NCI-H226 (cell line): ENCODE results near the gene DHRS7B.

ENCODE experiments used
- DNase-seq: peaks from one replicate; pipeline ENCODE4 v3.0.0-alpha.2; 2015

Gene DHRS7B

DNA sequence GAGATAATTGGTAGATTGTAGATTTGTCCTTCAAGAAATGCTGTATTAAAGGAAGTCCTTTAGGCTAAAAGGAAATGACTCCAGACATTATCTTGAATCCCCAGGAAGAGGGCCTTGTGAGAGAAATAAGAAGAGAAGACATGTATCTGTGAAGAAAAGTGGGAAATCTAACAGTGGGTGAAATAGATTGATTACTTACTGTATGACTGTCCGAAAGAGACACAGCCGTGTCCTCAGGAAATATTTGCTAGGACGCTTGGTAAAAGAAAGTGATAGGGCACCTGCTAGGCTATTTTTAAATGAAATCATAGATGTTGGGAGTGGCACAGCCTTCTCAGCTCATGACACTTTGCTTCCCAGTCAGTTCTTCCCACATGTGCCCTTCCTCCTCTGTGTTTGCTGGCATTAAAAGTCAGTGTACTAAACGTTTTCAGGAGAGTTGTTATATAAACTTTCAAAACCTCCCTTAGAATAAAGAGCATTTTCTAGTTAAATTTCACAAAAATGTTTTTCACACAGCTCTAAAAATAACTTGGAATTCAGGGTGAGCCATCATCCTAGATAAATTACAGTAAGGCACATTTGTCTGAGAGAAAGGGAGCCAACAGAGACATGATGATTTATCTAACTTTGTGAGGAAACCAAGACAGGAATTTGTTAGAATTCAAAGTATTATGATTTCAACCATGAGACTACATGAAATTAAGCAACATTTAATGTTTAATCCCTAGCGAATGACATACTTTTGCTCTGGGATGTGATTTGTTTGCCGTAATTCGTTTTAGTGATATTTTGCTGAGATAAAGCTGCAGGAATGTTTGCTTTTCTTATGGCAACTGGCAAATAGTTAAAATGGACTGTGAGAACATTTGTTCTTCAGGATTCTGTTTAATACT is 35.0 kb downstream of the DHRS7B start:
- no peak for DNase-seq

DNA sequence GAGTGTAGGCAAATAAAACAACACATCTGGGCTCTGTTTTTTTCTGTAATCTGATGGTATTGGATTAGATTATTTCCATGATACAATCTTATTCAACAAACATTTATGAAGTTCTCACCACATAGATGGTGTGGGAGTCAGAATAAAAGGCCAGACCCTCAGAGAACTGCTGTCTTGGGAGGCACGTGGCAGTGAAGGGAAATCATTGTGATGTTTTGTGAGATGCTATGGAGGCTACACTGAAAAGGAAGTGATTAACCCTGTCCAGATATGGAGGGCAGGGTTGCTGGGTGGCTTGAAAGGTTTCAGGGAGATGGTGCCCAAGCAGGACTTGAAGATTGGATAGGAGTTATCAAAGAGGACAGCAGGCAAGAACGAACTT is 35.6 kb downstream of the DHRS7B start:
- DNase-seq: no peak

DNA sequence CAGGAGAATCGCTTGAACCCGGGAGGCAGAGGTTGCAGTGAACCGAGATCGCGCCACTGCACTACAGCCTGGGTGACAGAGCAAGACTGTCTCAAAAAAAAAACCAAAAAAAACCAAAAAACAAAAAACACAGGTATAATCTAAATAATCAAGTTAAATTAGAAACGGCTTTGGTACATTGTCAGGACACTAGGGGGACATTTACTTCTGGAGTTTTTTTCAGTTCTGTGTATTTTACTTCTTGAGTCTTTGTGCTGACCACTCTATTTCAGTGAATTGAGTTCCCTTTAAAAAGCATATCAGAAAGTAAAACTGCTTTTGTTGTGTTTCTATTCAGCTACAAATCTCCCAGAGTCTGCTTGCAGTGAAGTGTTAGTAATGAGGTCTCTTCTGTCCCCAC is 36.3 kb downstream of the DHRS7B start:
- no peak for DNase-seq

DNA sequence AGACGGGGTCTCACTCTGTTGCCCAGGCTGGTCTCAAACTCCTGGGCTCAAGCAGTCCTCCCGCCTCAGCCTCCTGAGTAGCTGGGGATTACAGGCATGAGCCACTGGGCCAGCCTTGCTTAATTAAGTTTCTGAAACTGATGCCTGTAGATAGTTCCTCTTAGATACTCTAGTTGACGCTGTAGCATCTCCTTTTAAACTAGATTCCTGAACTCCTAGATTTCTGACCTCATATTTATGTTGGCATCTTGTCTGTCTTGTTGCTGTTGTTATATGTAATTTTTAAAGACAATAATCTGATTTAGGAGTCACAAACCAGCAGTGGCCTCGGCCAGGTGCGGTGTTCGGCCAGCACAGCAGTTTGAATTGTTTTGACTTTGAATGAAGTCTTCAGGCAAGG is 37.5 kb downstream of the DHRS7B start:
- DNase-seq: no peak

DNA sequence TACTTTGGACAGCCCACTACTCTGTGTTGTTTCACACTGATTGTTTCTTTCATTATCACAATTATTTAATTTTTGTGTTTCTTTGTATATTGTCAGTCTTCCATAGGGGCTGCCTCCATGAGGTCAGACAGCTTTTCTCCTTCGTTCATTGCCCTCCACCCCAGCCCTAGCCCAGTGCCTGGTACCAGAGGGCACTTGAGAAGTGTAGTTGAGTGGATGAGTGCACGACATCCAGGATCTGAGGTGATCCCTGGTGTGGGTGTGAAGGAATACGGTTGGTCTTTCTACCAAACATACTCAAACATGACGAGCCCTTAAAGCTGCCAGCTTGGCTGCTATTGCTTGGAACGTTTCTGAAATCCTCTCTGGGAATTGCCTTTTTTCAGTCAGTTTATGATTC is 37.9 kb downstream of the DHRS7B start:
- no peak for DNase-seq

DNA sequence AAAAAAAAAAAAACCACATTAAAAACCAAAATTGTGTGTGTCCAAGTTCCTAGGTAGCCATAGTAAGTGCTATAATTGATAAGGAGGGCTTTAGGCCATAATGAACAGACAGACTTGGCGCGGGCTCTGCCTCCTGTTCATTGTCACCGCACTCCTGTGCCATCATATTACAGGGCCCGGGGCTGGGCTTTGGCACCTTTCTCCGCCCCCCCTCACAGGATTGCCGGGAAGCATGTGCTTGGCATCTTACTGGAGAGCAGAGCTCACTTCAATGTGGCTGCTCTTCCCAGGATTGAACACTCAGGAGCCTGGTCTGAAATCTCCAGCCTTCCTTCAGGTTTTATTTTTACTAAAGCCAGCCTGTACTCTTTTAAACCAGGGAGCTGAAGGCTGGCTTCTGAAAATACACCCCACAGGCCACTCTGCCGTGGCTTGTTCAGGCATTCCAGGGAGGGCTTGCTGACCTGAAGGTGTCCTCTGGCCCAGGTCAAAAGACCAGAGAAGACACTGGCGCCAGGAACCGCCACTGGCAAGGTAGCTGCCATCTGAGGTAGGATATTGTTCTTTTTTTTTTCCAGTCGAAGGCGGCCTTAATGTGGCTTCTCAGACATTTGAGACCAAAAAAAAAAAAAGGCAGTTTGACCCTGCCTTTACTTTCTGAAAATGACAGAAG is 39.3 kb downstream of the DHRS7B start:
- no peak for DNase-seq

DNA sequence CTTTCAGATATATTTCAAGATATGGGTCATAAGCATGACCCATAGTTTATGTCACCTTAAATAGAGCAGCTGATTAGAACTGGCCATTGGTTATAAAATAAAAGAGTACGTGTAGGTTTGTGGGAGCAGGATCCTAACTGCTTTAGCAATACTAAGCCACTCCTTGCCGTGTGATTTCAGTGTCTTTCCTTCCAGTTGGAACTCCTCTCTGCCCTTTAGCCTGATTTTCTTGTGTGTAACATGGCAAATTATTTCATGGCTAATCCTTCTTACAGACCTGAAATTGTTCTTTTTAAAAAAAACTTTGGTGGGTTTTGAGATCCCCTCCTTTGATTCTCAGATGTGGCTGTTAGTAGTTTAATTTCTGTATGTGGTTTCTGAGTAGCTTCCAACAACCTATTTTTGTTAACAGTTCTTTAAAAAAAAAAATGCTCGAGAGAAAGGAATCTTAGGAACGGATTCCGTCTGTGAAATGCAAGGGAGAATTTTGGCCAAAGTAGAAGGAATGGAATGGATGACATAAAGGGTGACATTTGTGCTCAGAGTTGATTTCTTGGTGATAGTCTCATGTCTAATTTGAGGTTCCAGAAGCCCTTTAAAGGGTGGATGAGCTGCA is 39.9 kb downstream of the DHRS7B start:
- DNase-seq: no peak

DNA sequence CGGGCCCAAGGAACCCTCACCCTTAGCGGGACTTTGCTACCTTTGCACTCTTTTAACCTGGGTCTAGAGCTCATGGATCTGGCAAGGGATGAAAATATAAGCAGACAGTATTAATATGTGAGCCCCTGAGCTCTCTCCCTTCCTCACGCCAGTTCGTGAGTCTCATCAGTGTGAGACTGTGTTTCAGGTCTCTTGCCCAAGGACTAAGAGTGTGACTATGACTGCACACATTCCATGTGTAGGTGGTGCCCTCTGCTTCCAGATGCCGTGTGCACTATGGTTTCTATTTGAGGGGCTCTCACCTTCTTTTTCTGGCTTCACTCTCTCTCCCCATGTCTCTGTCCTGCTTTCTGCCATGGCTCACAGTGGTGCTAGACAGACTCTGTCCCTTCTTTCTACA is 40.5 kb downstream of the DHRS7B start:
- no peak for DNase-seq

DNA sequence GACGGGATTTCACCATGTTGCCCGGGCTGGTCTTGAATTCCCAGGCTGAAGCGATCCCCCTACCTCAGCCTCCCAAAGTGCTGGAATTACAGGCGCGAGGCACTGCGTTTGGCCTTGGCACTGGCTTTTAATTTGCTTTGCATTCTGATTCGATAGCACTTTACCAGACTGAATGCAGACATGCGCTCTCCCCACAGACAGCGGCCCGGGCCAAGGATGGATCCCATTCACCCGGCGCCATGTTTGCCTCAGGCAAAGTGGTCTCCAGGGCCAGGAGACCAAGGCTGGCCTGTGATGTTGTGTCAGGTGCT is 41.7 kb downstream of the DHRS7B start:
- no peak for DNase-seq

DNA sequence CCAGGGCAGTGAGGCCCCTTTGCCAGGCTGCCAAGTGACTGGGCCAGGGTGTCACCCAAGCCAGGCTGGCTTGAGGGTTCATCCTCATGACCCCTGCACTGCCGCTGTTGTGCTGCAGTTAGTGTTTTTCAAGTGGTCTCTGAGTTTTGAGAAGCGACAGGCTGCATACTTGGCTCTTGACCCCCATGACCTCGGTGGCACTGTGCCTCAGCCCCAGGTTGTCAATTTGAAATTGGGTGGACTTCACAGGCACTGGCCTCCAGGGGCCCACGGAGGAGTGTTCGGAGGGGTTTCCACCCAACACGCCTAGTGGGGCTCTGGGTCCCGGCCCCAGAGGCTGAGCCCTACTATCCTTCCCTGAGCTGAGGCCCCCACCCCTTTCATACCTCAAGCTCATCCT is 42.7 kb downstream of the DHRS7B start:
- no peak for DNase-seq

DNA sequence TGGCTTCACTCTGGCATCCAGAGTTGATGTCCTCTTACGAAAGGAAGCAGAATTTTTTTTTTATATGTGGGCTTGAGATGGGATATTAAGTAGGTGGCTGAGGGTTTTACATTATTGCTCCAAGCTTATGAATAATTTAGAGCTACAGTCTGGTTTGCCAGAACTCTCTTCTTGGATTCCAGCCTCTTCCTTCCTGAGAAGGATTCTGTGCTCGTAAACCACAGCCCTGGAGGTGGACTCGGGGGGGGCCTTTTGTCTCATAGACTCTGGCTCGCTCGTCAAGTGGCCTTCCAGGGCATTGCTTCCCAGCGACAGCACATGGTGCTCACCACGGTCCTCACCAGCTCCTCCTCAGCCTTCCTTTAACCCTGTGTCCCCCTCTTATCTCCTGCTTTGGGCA is 44.0 kb downstream of the DHRS7B start:
- DNase-seq: no peak

DNA sequence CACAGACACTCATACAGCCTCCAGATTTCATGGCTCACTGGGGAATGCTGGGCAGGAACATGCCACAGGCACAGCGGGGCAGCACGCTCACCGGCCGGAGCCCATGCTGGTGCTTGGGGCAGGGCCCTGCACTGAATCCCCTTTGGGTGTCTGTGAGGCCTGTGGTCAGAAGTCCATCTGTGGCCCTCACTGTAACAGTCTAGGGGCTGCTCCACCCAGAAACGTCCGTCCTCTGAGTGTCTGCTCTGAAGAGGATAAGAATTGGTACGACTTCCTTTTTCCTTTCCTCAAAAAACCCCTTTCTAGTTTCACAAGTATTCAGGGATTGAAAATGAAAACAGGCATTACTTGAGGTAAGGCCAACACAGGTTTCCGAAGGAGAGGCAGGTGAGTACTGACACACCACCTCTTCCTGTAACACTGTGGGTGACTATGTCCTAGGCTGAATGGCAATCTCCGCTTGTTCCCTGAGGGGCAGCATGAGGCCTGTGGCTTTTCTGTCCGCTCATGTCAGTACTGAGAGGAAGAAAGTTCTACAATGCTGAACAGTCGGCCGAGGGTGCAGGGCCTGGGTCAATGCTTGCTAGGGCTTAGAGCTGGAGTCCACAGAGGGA is 44.7 kb downstream of the DHRS7B start:
- DNase-seq: no peak

DNA sequence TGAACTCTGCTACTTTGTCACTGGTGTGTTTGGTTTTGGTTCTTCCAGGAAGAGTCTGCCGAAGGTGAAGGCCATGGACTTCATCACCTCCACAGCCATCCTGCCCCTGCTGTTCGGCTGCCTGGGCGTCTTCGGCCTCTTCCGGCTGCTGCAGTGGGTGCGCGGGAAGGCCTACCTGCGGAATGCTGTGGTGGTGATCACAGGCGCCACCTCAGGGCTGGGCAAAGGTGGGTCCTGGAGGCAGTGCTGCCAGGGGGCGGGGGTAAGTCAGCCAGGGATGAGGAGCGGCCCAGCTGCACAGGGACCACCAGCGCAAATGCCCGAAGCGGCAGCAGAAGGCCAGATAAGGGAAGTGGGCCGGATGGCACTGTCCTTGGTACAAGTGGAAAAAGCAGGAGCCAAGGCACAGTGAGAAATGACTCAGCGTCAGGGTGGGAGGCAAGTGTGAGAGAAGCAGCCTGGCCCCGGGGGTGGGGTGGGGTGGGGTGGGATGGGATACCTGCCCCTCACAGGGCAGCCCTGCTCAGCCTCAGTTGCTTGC is 45.3 kb downstream of the DHRS7B start:
- DNase-seq: no peak

DNA sequence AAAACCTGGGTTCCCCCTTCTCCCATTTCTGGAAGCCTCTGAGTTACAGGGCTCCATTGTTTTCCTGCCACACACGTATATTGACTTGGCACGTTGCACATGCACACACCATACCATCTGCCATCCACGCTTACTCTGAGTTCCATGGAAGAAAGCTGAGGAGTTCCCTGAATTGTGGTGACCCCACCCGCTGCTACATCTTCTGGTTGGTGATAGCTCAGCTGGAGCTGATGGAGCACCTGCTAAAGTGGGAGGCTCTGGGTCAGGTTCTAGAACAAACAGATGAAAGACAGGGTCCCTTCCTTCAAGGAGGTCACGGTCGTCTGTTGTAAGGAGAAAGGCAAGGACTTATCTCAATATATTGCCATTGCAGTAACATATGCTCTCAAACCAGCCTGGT is 46.1 kb downstream of the DHRS7B start:
- DNase-seq: no peak

DNA sequence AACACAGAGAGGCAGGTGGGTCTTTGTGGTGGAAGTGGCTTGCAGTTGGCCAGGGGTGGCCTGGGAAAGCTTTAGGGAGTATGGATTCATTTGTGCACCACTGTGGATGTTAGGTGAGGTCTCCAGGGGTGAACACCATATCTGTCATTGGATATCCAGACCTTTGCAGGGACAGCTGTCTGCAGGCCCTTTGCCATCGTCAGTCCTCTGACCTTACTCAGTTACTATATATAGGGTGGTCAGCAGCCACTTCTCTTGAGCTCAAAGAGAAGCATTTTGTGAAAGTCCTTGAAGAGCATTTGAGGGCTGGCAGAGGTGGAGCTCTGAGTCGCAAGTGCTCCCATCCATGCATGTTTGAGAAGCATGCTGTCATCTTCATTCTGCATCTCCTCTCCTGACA is 46.8 kb downstream of the DHRS7B start:
- DNase-seq: no peak

DNA sequence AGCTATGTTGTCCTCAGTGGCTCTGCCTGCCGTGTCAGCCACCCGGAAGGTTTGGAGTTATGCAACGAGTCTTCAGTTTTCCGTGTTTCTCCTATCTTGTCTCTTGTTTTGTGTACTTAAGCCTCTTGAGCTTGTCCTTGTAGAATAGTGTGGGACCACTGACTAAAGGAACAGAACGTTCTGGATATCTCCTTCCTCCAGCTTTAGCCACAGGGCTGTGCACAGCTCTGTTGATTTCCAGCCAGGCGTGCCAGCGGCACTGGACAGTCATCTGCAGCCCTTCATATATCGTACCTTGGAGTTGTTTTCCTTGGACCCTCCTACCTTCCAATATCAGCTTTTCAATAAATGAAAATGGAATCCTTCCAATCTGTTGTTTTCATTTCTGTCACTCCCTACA is 47.4 kb downstream of the DHRS7B start:
- DNase-seq: no peak

DNA sequence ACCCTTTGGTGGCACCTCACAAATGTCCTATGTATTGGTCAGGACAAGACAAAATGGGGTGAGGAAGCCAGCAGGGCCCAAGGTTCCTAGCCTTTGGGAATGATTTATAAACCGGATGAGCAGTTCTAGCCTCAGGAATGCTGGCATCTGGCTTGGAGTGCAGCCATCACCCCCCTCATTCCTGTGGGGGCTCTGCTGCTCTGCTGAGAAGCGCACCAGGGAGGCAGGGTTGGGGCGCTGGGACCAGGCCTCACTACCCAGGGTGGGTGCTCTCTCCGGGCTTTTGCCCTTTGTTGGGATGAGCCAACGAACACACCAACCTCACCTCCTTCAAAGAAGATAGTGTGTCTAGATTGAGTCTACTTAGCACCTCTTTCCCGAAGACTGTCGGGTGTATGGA is 47.9 kb downstream of the DHRS7B start:
- no peak for DNase-seq

DNA sequence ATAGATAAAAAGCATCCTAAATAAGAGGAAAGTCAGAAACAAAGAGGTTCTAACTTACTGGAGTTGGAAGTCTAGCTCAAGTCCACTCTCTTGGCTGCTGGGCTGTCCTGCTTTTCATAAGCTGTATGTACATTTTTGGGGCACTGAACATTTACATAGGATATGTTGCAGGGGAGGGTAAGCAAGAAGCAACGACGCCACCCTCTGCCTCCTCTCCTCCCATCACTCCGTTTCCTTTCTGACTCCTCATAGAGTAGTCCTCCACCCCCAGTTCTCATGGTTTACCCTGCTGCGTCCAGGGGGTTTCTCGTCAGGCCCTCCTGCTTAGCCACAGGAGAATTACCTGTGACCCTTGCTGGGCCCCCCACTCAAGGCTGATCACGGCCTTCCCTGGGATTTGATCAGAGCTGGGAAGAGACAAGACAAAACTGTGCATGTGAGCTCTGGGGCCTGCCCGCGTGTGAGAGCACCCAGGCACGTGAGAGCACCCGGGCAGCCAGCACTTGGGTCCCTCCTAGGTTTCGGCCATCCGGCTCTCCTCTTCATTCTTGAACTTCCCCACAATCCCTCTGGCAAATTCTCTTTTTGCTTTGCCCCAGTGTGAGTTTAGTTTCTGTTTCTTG is 50.1 kb downstream of the DHRS7B start:
- no peak for DNase-seq

DNA sequence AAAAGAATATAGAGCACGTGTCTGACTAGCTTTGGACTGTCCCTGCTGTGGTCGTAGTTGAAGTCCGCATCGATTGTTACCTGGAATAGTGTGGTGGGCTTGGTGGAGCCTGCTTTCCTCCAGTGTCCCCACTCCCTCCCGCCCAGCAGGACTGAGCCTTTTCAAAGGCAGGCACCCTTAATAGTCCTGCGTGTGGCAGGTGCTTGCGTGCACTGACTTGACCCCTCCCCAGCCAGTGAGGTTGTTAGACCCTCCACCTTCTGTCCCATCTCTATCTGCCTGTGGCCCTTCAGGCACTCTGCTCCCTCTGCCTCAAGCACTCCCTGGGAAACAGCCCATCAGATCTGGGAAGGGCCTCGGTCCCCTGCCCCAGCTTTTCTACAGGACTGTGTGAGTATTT is 50.6 kb downstream of the DHRS7B start:
- DNase-seq: no peak

DNA sequence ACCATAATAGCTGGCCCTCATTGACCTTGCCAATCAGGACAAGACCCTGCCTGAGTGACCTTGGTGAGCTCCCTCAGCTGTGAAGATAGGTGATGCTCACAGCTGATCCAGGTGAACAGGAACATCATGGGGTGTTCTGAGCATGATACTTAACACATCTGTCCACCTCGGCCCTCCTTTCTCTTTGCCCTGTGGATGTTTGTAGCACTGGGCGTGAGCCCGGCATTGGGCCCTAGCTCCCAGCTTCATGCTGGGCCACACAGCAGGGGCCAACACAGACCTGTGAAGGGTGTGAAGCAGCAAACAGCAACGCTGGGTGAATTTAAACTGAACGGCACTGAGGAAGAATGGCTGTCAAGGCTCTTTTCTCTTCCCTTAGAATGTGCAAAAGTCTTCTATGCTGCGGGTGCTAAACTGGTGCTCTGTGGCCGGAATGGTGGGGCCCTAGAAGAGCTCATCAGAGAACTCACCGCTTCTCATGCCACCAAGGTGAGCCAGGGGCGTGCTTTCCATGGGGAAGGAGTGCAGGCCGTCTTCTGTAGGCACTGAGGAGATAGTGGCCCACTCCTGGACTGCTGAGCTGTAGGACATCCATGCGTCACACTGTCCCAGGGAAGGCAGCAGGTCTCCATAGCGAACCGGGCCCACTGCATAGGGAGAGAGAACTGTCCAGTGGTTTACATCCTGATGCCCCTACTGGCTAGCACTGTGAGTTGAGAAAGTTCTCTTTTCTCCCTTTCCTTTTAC is 51.3 kb downstream of the DHRS7B start:
- DNase-seq: no peak

DNA sequence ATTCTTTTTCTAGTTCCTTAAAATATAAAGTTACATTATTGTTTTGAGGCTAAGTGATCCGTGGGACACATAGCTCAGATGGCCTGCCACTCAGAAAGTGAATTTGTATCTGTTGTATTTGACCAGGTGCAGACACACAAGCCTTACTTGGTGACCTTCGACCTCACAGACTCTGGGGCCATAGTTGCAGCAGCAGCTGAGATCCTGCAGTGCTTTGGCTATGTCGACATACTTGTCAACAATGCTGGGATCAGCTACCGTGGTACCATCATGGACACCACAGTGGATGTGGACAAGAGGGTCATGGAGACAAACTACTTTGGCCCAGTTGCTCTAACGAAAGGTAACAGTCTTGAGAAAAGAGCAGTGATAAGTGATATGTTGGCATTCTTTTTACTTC is 56.7 kb downstream of the DHRS7B start:
- no peak for DNase-seq

DNA sequence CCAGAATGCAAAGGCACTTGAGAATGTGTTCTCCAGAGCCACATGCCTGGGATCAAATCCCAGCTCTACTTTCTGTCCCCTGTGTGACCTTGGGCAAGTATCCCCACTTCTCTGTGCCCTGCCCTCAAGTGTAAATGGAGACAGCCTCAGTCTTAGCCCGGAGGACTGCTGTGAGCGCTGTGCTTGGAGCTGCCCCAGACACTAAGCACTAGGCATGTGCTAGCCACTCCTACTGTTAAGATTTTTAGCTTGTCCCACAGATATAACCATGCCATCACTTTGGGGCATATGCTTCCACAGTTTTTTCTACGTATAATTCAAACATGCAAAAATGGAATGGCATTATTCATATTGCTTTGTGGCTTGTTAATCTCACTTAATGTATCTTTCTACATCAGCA is 57.8 kb downstream of the DHRS7B start:
- DNase-seq: no peak
